ENCODE results near the gene ATP2B2. TPM values are rescaled to one million over a fixed set of nuclear protein-coding genes. Genes with fewer than 3 reads are reported as not detected.

Gene ATP2B2
- polyA plus RNA-seq, 4 donors = 0.34 to 0.89 (median 0.46) TPM

DNA sequence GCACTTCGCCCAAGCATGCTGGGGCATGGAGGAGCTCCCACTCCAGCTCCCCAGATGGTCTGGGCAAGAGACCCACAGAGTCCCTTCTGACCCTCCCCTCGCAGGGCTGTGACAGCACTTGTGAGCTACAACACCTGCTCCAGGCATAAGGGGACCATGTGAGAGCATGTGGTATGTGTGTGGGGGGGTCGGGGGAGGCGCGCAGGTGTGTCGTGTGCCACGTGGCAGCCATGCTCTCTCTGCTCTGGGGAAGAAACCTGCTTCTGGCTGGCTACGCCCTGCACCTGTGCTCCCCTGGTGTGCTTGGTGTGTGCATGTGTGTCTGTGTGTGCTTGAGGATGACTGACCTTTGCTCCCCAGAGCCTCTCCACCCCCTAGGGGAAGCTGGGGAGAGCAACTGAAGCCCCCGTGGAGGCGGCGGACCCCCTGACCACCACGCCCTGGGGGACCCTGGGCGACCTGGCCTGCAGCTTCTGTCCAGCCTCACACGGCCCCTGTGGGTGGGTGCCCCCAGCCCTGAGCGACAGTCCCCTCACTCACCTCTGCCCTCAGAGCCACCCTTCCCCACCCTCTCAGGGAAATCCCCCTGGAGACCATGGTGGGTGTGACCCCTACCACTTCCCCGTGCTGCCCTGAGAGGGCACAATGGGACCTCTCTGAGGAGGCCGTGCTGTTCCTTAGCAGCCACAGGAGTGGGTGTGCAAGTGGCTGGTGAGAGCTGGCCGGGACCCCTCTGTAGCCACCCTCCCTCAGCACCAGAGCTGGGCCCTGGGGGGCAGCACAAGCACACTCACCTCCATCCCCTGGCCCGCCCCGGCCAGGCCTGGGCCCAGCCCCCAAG, 167.8 kb downstream of the ATP2B2 start:
- no peak for DNase-seq (ENCODE audit: low read depth in 4 of 4, low spot score in 3 of 4)

- no peak for DNase-seq (ENCODE audit: low read depth in 4 of 4, low spot score in 3 of 4)
Measured at GRCh38 chr3:10336761-10337160, 168.6 kb downstream of the ATP2B2 start.

DNA sequence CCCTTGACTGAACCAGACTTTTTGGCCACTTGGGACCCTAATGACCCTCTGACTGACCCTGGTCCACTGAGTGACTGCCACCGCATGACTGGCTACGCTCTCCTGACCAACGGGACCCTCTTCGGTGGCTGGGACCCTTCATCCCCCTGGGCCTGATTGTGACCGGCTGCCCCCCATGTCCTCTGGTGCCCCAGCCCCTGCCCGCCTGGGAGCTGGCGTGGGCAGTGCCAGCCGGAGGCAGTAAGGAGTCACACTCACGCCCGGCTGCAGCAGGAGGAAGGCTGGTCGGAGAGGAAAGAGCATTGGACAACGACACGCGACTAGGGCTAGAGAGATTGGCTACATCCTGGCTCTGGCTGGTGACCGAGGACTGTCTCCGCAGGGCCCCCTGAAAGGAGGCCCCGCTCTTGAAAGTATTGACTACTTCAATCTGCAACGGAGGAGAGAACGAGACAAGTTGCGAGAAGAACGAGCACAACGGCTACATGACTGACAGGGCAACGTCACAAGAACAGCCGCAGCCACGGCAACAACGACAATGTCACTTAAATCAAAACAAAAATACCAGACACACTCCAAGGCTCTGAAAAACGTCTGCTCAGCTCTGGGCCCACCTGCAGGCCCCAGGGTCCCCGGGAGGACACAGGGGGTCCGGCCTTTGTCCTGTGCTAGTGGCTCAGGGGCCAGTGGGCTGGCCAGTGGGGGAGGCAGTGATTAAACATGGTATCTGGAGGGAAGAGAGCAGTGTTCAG, 169.3 kb downstream of the ATP2B2 start:
- no peak for DNase-seq (ENCODE audit: low read depth in 4 of 4, low spot score in 3 of 4)

GRCh38 chr3:10335190-10335738, 170.1 kb downstream of the ATP2B2 start:
- DNase-seq (ENCODE audit: low read depth in 4 of 4, low spot score in 3 of 4) = no peak

- no peak for DNase-seq (ENCODE audit: low read depth in 4 of 4, low spot score in 3 of 4)
Measured at GRCh38 chr3:10334459-10334858, 170.9 kb downstream of the ATP2B2 start.

- DNase-seq (ENCODE audit: low read depth in 4 of 4, low spot score in 3 of 4) = no peak
Measured at GRCh38 chr3:10334042-10334441, 171.3 kb downstream of the ATP2B2 start.

- DNase-seq (ENCODE audit: low read depth in 4 of 4, low spot score in 3 of 4) = no peak
Measured at GRCh38 chr3:10333349-10333650, 172.1 kb downstream of the ATP2B2 start.

DNA sequence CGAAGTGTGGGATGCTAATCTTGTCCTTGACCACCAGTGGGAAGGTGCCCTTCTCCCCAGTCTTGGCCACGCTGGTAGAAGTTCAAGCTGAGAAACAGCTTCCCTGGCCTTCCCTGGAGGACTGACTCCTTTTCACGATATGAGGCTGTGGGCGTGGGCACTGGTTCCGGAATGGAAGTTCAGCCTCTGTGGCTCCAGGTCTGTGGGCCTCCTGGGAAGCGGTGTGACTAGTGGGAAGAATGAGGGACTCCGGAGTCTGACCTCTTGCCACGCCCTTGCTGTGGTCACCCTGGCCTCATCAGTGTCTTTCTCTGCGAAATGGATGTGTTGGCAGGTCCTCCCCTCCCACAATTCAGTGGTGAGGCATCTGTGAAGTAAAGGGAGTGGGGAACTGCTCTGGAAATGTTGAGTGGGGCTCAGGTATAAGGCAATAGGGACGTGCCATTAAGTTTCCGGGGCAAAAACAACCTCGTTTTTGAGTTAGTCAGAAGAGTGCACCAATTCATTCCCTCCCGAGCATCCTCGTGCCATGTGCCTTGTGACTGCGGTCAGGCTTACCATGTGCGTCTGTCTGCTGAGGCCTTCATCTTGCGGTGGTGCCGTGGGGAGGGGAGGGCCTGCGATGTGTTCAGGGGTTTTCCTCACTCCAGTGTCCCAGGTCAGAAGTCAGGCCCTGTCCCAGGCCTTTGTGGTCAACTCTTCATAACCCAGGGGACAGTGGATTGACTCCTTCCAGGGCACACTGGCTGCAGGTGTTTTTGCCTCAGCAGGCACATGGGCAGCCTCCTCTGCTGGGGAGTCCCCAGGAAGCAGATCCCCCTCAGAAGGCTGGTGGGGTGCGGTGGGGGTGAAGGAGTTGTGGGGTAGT, 172.7 kb downstream of the ATP2B2 start:
- DNase-seq (ENCODE audit: low read depth in 4 of 4, low spot score in 3 of 4) = no peak

GRCh38 chr3:10331320-10331719, 174.1 kb downstream of the ATP2B2 start:
- DNase-seq (ENCODE audit: low read depth in 4 of 4, low spot score in 3 of 4) = no peak

DNA sequence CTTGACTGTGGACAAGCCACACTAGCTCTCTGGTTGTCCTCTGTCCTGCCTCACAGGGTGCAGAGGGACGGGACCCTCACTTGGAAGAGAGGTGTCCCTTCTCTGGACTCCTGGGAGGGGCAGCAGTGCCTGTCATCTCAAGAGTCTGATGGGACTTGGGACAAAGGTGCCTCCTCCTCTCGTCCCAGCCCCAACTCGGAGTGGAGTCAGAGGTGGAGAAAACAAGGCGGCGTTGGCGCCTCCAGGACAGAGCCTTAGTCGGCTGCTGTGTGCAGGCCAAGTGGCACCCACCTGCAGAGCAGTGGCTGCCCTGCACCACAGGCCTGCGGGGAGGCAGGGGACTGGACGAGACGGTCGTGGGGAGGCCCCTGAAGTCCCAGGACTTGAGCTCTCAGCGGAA, 175.1 kb downstream of the ATP2B2 start:
- DNase-seq (ENCODE audit: low read depth in 4 of 4, low spot score in 3 of 4) = no peak

GRCh38 chr3:10329495-10330015, 175.8 kb downstream of the ATP2B2 start:
- no peak for DNase-seq (ENCODE audit: low read depth in 4 of 4, low spot score in 3 of 4)

DNA sequence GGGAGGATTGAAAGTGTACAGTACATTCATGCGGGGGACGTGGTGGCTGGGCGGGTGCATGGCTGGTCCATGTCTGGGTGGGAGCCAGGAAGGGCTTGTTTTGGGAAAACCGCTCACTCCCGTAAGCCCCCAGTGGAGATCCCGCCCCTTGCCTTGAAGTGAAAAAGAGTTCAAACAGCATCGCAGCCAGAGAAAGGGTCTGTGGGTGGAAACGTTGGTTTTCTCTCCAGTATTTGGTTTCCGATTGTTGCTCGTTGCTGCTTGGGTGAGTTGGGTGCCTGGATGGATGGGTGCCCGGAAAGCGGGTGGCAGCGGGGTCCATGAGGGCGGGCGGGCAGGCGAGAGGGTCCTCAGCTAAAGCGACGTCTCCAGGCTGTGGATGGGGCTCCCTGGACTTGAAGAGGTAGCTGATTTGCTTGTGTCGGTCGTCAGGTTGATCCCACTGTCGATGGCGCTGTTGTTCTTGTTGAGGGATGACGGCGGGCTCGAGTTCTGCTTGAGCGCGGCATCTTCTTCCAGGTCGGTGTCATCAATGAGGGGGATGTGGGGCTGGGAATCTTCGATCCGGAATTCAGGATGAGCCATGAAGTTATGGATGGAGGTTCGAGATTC, 176.8 kb downstream of the ATP2B2 start:
- DNase-seq (ENCODE audit: low read depth in 4 of 4, low spot score in 3 of 4) = no peak

DNA sequence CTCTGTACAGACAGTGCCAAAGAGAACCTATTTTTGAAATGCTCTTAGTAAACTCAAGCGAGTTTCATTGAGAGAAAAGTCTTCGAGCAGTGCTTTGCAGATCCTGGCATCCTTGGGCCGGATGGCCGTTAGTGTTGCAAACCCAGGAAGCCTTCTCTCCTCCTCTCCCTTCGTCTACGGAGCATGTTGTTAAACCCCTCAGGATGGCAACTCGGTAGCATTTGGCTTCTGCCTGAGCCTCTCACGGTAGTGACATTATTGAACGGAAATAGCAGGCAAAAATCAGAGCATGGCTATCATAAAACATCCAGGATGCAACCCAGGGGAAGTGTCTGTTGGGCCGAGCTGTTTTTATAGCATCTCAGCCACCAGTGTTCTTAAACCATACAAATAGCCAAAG, 177.8 kb downstream of the ATP2B2 start:
- no peak for DNase-seq (ENCODE audit: low read depth in 4 of 4, low spot score in 3 of 4)

GRCh38 chr3:10322352-10322710, 183.1 kb downstream of the ATP2B2 start:
- no peak for DNase-seq (ENCODE audit: low read depth in 4 of 4, low spot score in 3 of 4)

DNA sequence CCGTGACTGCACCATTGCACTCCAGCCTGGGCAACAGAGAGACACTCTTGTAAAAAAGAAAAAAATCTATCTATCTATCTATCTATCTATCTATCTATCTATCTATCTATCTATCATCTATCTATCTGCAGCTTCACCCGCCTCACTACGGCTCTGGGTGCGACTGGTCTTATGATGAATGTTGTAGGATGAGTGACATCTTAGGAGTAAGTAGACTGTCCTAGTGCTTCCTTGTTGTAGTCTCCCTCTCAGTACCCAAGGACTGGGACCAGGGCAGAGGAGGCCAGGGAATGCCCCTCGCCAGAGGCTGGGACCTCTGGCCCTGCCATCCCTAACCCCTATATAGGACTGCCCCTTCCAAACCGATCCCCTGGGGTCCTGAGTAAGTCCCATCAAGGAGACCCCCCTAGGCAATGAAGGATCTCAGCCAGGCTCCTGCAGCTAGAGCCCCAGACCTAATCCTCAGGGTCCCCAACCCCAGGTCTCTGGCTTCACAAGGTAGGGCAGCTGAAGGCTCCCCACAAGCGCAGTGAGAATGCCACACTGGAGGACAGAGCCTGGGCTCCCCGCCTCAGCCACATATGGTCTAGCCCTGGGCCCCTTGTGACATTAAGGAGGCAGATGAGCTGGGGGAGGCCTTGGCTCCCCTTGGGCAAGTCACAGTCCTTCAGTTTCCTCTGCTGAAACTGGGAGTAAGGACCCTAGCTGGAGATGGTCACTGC, 183.6 kb downstream of the ATP2B2 start:
- no peak for DNase-seq (ENCODE audit: low read depth in 4 of 4, low spot score in 3 of 4)

GRCh38 chr3:10320320-10320677, 185.1 kb downstream of the ATP2B2 start:
- DNase-seq (ENCODE audit: low read depth in 4 of 4, low spot score in 3 of 4) = no peak

DNA sequence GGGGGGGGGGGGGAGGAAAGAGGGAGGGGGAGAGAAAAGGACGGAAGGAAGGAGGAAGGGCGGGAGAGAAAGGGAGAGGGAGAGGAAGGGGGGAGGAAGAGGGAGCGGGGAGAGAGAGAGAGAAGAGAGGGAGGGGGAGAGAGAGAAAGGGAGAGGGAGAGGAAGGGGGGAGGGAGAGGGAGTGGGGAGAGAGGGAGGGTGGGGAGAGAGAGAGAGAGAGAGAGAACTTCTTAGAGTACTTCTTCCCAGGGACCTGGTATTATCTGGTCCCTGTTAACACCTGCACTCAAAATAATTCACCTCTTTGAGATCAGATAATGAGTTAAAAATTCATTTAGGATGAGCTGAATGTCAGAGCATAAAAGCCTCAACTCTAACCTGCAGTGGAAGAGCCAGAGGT, 185.6 kb downstream of the ATP2B2 start:
- no peak for DNase-seq (ENCODE audit: low read depth in 4 of 4, low spot score in 3 of 4)

GRCh38 chr3:10319251-10319650, 186.1 kb downstream of the ATP2B2 start:
- no peak for DNase-seq (ENCODE audit: low read depth in 4 of 4, low spot score in 3 of 4)

GRCh38 chr3:10317961-10318350, 187.4 kb downstream of the ATP2B2 start:
- no peak for DNase-seq (ENCODE audit: low read depth in 4 of 4, low spot score in 3 of 4)

All from left renal pelvis (tissue), 4 donors.